RPMI7951 (cell line): Measurements from ENCODE around the gene ALG14. TPM values are rescaled to one million over a fixed set of nuclear protein-coding genes. Genes with fewer than 3 reads are reported as not detected.
"Not testable (repeated sequence)": the region's sequence is repeated elsewhere in the genome, so short reads cannot be mapped to it uniquely, and the experiment has no call there.

ENCODE experiments used
- DNase-seq: peaks from one replicate; pipeline ENCODE4 v3.0.0-alpha.2; 2012; ENCODE audit warnings: low read depth
- total RNA-seq: library from RNA; depleted of rRNA; stranded (reverse); fragments of >200 nt; shearing (Covaris generic); gene quantifications from 2 replicates; pipeline ENCODE4 v1.2.3, GENCODE V29; 2014; rRNA removed

Gene ALG14, protein sequence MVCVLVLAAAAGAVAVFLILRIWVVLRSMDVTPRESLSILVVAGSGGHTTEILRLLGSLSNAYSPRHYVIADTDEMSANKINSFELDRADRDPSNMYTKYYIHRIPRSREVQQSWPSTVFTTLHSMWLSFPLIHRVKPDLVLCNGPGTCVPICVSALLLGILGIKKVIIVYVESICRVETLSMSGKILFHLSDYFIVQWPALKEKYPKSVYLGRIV
- 3.3 and 9.5 TPM in 2 replicates for total RNA-seq

DNA sequence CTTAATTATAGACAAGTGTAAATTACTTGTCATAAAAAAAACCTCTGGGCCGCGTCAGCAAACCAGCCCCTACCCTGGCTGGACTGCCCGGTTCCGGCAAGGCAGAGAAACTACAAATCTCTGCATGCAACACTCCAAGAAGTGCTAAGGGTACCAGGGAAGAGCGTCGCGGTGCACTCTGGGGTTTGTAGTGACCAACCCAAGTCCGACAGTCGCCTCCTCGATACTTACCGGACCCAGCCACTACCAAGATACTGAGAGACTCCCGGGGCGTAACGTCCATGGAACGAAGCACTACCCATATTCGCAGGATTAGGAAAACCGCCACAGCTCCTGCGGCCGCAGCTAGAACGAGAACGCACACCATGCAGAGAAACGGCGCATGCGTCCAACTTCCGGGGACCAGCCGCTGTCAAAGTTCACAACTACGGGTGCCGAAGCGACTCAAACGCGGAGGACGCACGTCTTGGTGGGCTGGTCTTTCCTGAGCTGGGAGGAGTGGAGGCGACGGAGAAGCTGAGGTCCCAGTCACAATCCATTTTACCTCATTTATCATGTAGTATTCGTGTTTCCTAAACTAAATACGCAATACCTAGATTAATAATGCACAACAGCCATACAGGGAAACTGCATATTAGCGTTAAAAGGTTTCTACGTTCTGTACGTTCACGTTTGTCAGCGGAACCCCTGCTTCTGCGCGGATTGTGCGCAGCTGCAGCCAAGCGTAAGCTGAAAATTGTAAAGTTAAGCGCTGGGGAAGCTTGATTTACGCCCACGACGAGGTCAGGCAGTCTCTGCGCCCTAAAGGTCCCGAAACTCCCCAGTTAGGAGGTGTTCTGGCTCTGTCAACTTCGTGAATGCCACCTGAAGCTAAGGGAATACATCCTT, at the start of gene ALG14:
Gene ALG14 (minus strand): TSS at position 420 of the 888 bp plus-strand sequence. CDS start 53 bp downstream, at position 367.
- peak; percentile 95 for DNase-seq

- no peak for DNase-seq
Measured at GRCh38 chr1:95122151-95122697, 49.5 kb upstream of the ALG14 start.

DNA sequence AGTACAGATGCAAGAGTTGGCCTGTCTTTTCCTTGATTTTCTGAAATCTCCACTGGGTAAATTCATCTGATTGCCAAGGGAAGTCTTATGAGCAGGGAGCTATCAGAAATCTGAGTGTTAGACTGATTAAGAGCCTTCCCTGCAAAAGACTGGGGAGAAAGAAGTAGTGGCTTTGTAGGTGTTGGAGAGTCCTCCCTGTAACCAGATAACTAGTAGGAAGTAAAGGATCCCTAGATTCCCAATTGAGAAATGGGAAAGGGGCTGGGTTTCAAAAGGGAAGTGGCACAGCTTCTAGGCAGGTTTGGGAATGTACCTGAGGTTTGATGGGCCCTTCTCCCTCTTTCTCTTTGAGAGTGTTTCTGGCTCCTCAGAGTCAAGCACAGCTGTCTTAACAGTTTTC, 46.5 kb upstream of the ALG14 start:
- DNase-seq, result no peak

DNA sequence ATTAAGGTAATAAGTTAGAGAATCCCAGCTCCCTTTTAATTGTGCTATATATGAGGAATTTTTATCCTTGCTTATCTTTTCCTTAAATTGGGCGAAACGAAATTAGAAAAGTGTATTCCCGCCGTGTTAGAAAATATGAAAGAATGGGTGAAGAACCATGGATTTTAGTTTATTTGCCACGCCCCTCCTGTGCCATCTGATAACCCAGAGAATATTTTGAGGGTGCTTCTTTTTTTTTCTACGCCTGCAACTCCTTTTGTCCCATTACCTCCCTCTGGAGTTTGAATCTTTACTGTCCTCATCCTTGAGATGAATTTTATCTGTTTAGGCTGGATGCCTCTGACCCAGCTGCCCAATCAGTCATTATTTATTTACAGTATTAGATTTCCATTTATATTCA, 46.0 kb upstream of the ALG14 start:
- DNase-seq, result no peak

DNA sequence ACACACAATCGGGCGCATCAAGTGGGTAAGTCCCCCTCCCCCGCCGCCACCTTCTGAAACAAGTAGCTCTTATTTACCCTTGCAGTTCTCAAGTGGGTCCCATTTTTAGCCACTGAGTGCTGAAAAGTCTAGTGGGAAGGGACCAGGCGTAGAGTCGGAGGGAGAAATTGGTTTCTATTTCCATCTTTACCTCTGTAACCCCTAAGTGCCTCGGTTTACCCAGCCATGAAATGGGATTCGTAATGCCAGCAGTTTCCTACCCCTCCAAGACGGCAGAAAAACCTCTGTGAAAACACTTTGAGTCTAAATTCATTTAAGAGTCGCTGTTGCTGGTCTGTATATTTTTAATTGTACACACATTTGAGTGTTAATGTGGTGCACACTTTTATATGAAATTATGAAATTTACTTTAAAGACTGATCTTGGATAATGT, 45.3 kb upstream of the ALG14 start:
- DNase-seq, result no peak

DNA sequence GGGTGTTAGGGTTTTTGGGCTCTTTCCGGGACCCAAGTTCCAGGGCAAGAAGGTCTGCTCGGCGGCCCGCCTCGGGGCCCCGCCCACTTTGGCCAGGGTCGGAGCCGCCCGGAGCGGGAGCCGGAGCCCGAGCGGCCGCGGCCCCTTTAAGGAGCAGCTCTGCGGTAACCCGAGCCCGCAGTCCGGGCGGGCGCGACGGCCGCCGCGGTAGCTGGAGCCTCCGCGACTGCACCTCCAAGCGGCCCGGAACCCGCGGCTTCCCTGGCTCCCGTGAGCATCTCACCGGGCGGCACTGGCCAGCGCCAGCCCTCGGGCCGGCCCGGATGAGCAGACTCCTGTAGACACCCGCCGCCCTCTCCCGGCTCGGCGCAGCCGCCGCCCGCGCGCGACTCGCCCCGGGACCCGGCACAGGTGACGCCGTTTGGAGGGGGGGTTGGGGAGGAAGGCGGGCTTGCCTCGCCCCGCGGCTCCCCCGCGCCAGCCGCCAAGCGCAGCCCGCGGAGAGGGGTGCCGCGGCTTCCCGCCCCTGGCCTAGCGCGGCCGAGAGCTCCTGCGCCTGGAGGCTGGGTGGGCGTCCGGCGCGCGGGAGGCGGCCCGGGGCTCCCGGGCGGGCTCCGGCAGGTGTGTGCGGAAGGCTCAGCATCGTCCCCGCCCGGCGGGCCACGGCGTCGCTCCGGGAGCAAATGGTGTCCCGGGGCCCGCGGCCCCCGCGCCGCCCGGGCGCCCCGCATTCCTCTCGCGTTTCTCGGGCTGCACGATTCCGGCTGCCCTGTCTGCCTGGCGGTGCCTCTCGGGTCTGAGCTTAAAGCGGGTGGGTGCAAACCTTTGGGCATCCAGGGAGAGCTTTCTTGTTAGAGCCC, 44.7 kb upstream of the ALG14 start, which contains the start of gene TLCD4:
Gene TLCD4 (plus strand): TSS at position 149 of the 860 bp plus-strand sequence. CDS start 26,547 bp downstream, outside the sequence.
- peak; percentile 35 for DNase-seq

- peak; percentile 35 for DNase-seq
Measured at GRCh38 chr1:95116580-95117206, 43.9 kb upstream of the ALG14 start.

- DNase-seq, result no peak
Measured at GRCh38 chr1:95115708-95116137, 43.0 kb upstream of the ALG14 start.

DNA sequence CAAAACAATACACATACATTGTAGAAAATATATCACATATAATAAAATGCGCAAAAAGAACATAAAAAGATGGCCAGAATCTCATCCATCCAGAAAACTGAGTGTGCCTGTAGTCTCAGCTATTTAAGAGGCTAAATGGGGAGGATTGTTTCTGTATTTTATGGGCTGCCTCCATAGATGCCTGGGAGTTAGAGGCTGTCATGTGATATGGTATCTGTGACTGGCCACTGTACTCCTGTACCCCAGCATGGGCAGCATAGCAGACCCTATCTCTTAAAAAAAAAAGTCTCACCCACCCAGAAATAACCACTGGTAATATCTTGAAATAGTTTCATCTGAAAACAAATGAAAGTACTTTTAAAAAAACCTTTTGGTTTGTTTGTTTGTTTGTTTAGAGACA, 40.9 kb upstream of the ALG14 start:
- DNase-seq, result no peak

DNA sequence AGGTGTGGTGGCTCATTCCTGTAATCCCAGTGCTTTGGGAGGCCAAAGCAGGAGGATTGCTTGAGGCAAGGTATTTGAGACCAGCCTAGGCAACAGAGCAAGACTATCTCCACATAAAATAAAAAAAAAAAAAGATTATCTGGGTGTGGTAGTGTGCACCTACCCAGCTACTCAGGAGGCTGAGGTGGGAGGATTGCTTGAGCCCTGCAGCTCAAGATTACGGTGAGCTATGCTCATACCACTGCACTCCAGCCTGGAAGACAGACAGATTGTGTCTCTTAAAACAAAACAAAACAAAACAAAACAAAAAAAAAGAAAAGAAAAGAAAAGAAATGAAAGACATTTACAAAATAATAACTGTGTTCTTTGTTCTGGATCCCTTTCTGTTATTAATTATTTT, 38.3 kb upstream of the ALG14 start:
- no peak for DNase-seq

DNA sequence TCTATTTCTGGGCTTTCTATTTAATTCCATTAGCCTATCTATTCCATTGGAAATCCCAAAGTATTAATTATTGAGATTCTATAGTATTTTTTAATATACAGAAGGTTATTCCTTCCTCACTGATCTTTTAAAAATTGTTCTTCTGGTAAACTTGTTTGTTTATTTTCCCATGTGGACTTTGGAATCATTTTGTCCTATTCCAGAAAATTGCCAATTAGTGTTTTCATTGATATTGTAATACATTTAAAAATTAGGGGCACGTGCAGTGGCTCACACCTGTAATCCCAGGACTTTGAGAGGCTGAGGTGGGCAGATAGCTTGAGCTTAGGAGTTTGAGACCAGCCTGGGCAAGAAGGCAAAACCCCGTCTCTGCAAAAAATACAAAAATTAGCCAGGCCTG, 36.0 kb upstream of the ALG14 start:
- no peak for DNase-seq

DNA sequence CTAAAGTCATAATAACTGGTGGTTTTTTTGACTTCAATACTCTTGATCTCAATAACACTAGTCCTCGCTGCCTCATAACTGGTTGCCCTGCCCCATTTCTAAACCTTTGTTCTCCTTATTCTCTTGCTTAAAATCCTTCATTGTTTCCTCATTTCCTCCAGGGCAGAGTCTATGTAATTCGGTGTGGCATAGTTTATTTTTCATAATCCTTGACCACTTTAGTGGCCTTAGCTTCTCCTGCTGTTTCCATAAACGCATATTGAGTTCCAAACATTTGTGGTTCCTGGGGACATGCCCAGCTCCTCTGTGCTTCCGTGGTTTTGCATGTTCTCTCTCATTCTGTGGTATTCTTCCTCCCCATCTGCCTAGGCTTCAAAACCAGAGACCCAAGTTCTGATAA, 25.4 kb upstream of the ALG14 start:
- DNase-seq, result peak; percentile 33

DNA sequence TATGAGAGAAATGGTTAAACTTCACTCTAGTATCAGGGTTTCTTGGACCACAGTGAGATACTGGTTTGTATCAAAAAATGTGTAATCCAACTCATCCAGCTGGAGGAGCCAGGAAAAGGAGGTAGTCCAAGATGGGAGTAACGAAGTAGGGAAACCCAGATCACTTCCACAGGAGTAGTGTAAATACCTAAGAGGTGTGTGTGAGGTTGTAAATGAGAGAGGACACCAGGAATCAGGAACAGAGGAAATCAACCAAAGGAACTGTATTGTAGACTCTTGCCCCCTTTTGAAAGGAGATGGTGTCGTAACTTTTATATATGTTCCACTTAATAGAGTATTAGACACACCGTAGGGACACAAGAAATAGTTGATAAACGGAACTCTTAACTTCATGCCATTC, 24.7 kb upstream of the ALG14 start:
- no peak for DNase-seq

- DNase-seq, result no peak
Measured at GRCh38 chr1:95096218-95096841, 23.6 kb upstream of the ALG14 start.

DNA sequence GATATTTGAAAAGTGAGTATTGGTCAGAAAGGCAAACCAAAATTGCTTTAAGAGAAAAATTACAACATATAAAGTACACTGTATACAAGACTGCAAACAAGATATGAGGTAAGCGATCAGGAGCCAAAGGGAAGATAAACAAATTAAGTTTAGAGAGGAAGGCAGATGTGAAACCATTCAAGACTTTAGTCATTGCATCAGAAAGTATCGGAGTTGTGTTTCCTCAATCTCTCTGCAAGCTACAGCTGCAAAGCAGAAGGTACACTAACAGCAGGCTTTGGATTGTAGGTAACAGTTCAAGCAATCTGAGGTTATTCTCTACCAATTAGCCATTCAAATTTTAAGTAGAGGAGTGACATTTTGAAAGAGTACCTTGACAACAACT, 23.1 kb upstream of the ALG14 start:
- no peak for DNase-seq

DNA sequence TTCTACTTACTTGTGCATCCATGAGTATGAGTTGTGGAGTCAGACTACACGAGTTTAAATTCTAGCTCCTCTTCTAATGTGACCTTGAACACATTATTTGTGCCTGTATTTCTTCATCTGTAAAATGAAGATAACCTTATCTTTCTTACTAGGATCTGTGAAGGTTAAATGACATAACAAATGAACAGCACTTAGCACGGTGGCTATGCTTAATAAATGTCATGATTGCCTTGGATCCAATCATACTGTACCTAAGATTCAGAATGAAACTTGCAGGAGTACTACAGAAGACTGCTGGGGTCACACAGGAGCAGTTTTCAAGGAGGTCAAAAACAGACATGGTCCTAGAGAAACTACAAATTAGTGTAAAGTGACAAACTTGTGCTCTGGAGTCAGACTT, 22.2 kb upstream of the ALG14 start:
- DNase-seq, result no peak

DNA sequence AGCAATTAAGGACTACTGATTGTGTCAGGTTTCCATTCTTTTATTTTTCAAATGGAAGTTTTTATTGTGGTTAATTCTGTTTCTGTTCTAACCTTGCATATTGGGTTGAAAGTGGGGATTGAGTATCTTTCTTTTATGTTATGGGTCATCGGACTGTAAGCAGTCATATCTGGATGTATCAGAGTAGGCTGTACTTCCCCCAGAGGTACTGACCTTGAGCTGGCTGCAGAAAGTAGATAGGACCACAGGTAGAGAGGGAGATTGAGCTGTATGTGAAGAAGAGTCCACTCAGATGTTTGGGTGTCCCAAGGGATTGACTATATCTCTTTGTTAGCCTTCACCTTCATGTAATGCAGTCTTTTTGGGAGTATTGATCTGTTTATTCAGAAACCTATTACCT, 20.5 kb upstream of the ALG14 start:
- no peak for DNase-seq

DNA sequence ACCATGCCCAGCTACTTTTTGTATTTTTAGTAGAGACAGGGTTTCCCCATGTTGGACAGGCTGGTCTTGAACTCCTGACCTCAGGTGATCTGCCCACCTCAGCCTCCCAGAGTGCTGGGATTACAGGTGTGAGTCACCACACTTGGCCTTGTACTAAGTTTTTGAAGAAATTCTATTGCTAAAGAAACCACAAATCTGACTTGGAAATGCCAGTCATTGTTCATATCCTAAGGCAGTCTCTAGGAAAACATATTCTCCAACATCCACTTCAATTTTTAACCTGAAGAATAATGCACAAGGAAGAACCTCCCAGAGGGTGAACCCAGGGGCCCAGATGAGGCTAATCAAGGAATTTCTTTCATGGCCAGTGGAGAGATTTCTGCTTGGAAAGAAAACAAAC, 20.1 kb upstream of the ALG14 start:
- not testable (repeated sequence) for DNase-seq

GRCh38 chr1:95091290-95091689, 18.5 kb upstream of the ALG14 start:
- not testable (repeated sequence) for DNase-seq

DNA sequence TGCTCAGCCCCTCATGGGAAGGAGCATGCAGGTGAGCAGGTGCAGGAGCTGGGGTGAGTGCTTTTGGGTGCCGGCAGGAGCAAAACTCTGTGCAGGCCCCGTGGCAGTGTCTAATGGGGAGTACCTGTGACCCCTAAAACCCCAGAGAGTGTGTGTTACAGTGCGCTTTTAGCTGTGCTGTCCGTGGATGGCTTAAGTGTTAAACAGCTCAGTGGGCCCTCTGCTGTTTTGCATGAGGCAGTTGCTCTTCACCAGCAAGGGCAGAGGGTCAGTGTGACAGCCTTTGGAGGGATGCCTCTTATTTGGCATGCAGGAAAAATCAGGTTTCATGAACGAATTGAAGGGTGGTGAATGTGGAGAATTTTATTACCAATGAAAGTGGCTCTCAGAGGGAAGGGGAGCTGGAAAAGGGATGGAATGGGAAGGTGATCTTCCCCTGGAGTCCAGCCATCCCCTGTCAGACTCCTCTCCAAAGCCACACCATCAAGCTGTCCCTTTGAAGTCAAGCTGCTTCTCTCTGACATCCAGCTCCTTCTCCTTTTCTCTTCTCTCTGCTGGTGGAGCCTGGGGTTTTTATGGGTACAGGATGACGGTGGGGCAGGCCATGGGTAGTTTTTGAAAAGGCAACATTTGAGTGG, 17.0 kb upstream of the ALG14 start:
- DNase-seq, result no peak
